GM23338 (cell line): ENCODE measurements around the gene DOCK4. TPM values are rescaled to one million over a fixed set of nuclear protein-coding genes. Genes with fewer than 3 reads are reported as not detected.

Experiments
- ATAC-seq: fragments of 200-7000 bp; cut with Tn5 transposase; 3 replicates; pipeline ENCODE4 v1.9.1; 2020
- DNase-seq: peaks from one replicate; pipeline ENCODE4 v3.0.0-alpha.2; 2015; ENCODE audit warnings: low spot score
- H2AFZ ChIP-seq: fragments of 200-600 bp; sonication (generic); 2 replicates; pipeline ENCODE4 v1.8.0; 2016; ENCODE audit warnings: antibody characterized with exemption, mild to moderate bottlenecking, moderate library complexity
- H3F3A ChIP-seq: fragments of 200-600 bp; sonication (generic); replicated peaks from 2 replicates; pipeline ENCODE4 v1.8.0; 2017; ENCODE audit warnings: antibody characterized with exemption, mixed run types, low read depth
- H3K27ac ChIP-seq: fragments of 200-600 bp; sonication (generic); 2 replicates; pipeline ENCODE4 v1.6.1; 2016; ENCODE audit warnings: low read depth
- H3K27me3 ChIP-seq: fragments of 200-600 bp; sonication (generic); 2 replicates; pipeline ENCODE4 v1.8.0; 2016; ENCODE audit warnings: mild to moderate bottlenecking, mixed run types, moderate library complexity; ENCODE audit not compliant: insufficient read depth
- H3K36me3 ChIP-seq: fragments of 200-600 bp; sonication (generic); 2 replicates; pipeline ENCODE4 v1.8.0; 2016; ENCODE audit warnings: mild to moderate bottlenecking; ENCODE audit not compliant: insufficient read depth
- H3K4me1 ChIP-seq: fragments of 200-600 bp; sonication (generic); 2 replicates; pipeline ENCODE4 v1.8.0; 2016; ENCODE audit warnings: mild to moderate bottlenecking, moderate library complexity; ENCODE audit not compliant: insufficient read depth
- H3K4me2 ChIP-seq: fragments of 200-600 bp; sonication (generic); 2 replicates; pipeline ENCODE4 v1.7.1; 2017; ENCODE audit warnings: mixed run types
- H3K4me3 ChIP-seq: fragments of 200-600 bp; sonication (generic); 2 replicates; pipeline ENCODE4 v1.6.1; 2016; ENCODE audit warnings: mixed run types
- H3K79me2 ChIP-seq: fragments of 200-600 bp; sonication (generic); replicated peaks from 2 replicates; pipeline ENCODE4 v1.8.0; 2017; ENCODE audit warnings: mild to moderate bottlenecking; ENCODE audit not compliant: insufficient read depth
- H3K9me2 ChIP-seq: fragments of 200-600 bp; sonication (generic); 2 replicates; pipeline ENCODE4 v1.8.0; 2017; ENCODE audit not compliant: insufficient read depth
- H4K20me1 ChIP-seq: fragments of 200-600 bp; sonication (generic); replicated peaks from 2 replicates; pipeline ENCODE4 v1.8.0; 2017; ENCODE audit warnings: mild to moderate bottlenecking; ENCODE audit not compliant: insufficient read depth
- H3K27ac Mint-ChIP-seq: 2 replicates; pipeline ENCODE4 v1.8.0; 2020; ENCODE audit warnings: inconsistent platforms, mild to moderate bottlenecking, moderate library complexity, mixed read lengths
- H3K27me3 Mint-ChIP-seq: 3 replicates; pipeline ENCODE4 v1.8.0; 2022; ENCODE audit warnings: low read depth, mild to moderate bottlenecking, moderate library complexity, mixed read lengths, inconsistent platforms; ENCODE audit not compliant: insufficient read depth, poor library complexity
- H3K36me3 Mint-ChIP-seq: 3 replicates; pipeline ENCODE4 v1.8.0; 2021; ENCODE audit warnings: low read depth, mild to moderate bottlenecking, inconsistent platforms, moderate library complexity, mixed read lengths
- H3K4me1 Mint-ChIP-seq: 3 replicates; pipeline ENCODE4 v1.8.0; 2020; ENCODE audit warnings: mild to moderate bottlenecking, inconsistent platforms, mixed read lengths
- H3K4me3 Mint-ChIP-seq: 3 replicates; pipeline ENCODE4 v1.8.0; 2021; ENCODE audit warnings: moderate library complexity, mild to moderate bottlenecking, inconsistent platforms, mixed read lengths
- H3K9me3 Mint-ChIP-seq: 3 replicates; pipeline ENCODE4 v1.8.0; 2020; ENCODE audit warnings: moderate library complexity, mild to moderate bottlenecking, inconsistent platforms, mixed read lengths
- CREB1 ChIP-seq: fragments of 250-450 bp; sonication (Bioruptor Pico); IDR thresholded peaks from 2 replicates; pipeline ENCODE4 v1.5.0; 2020; ENCODE audit warnings: low read depth, mild to moderate bottlenecking, moderate library complexity
- CTCF ChIP-seq, 2 experiments: fragments of 200-600 bp in 1 of 2; sonication (generic) in 1 of 2; conservative IDR thresholded peaks; 2 replicates each; pipeline versions ENCODE4 v1.5.1 to v1.6.1; 2016 to 2017; ENCODE audit warnings: antibody characterized with exemption in 2 of 2, low read depth in 2 of 2, mild to moderate bottlenecking in 2 of 2, moderate library complexity in 1 of 2
- EZH2 ChIP-seq: fragments of 200-600 bp; sonication (generic); IDR thresholded peaks from one replicate; pipeline ENCODE4 v1.8.0; 2017; ENCODE audit warnings: antibody characterized with exemption, mild to moderate bottlenecking, low read depth; ENCODE audit not compliant: unreplicated experiment
- EZH2phosphoT487 ChIP-seq: fragments of 200-600 bp; sonication (generic); IDR thresholded peaks from one replicate; pipeline ENCODE4 v1.8.1; 2018; ENCODE audit warnings: antibody characterized with exemption; ENCODE audit not compliant: unreplicated experiment
- JUNB ChIP-seq: IDR thresholded peaks from one replicate; pipeline ENCODE4 v1.6.1; 2016; ENCODE audit warnings: antibody characterized with exemption; ENCODE audit not compliant: unreplicated experiment
- NANOG ChIP-seq: IDR thresholded peaks from 2 replicates; pipeline ENCODE4 v1.6.1; 2016; ENCODE audit warnings: antibody characterized with exemption, borderline replicate concordance
- POLR2AphosphoS5 ChIP-seq: IDR thresholded peaks from 2 replicates; pipeline ENCODE4 v1.6.1; 2016; ENCODE audit warnings: antibody characterized with exemption, low read depth
- REST ChIP-seq: IDR thresholded peaks from one replicate; pipeline ENCODE4 v1.6.1; 2018; ENCODE audit warnings: antibody characterized with exemption; ENCODE audit not compliant: unreplicated experiment
- STAT1 ChIP-seq: IDR thresholded peaks from one replicate; pipeline ENCODE4 v1.6.1; 2016; ENCODE audit warnings: antibody characterized with exemption; ENCODE audit not compliant: unreplicated experiment
- ZNF114 ChIP-seq: fragments of 250-450 bp; sonication (Bioruptor Pico); IDR thresholded peaks from 2 replicates; pipeline ENCODE4 v1.5.0; 2020; ENCODE audit warnings: mild to moderate bottlenecking, moderate library complexity
- ZNF331 ChIP-seq: fragments of 250-450 bp; sonication (Bioruptor Pico); IDR thresholded peaks from 2 replicates; pipeline ENCODE4 v1.5.0; 2020; ENCODE audit warnings: low read depth, mild to moderate bottlenecking, moderate library complexity
- polyA plus RNA-seq: library from polyadenylated mRNA; unstranded; fragments of >200 nt; fragmentation: Nextera tagmentation; extraction: Ambion mirVana; gene quantifications from 2 replicates; pipeline ENCODE4 v1.2.1, GENCODE V29; 2016
- total RNA-seq: library from RNA; depleted of rRNA; stranded (reverse); fragments of >200 nt; shearing (Covaris generic); gene quantifications from 2 replicates; pipeline ENCODE4 v1.2.3, GENCODE V29; 2014
- TF ChIP-seq, protein P1 (sequence below): IDR thresholded peaks from 2 replicates; pipeline ENCODE4 v1.6.1; 2016; ENCODE audit warnings: antibody characterized with exemption
- TF ChIP-seq, protein P2 (sequence below): fragments of 250-450 bp; sonication (Bioruptor Pico); IDR thresholded peaks from 2 replicates; pipeline ENCODE4 v1.5.0; 2020; ENCODE audit warnings: mild to moderate bottlenecking, moderate library complexity

Gene DOCK4
- total and polyA plus RNA-seq, 2 experiments from 2014 or later: 6.3 to 33.8 TPM

DNA sequence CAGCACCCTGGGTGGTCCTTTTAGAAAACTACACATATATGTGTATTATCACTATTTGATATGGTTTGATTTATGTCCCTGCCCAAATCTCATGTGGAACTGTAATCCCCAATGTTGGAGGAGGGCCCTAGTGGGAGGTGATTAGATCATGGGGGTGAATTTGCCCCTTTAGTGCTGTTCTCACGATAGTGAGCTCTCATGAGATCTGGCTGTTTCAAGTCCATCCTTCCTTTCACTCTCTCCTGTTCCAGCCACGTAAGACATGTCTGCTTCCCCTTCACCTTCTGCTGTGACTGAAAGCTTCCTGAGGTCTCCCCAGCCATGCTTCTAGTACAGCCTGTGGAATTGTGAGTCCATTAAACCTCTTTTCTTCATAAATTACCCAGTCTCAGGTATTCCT lies 37.3 kb downstream of the DOCK4 start:
- H3K4me2 ChIP-seq: no peak overlapping the region
- DNase-seq: no peak
- H3K27me3 Mint-ChIP-seq: no peaks in the 10 kb centered on the region
- H3K4me1 ChIP-seq: 0 out of 2 replicates have a peak, but pooled peaks cover under 1% of the 10 kb centered on the region
- no peak overlapping the region for H3K27ac ChIP-seq
- no peak overlapping the region for H3K4me3 ChIP-seq
- H3K36me3 ChIP-seq: no peaks in the 10 kb centered on the region
- no peaks in the 10 kb centered on the region for H4K20me1 ChIP-seq
- TF ChIP-seq REST: no peak
- no peak for TF ChIP-seq EZH2phosphoT487
- TF ChIP-seq STAT1: no peak
- TF ChIP-seq ZNF331 (CRISPR knock-in tag): no peak
- TF ChIP-seq CTCF (conservative IDR thresholded peaks at IDR 0.05; ENCODE audit: low read depth in 2 of 2): no peak
- TF ChIP-seq JUNB: no peak
- TF ChIP-seq, protein P1, sequence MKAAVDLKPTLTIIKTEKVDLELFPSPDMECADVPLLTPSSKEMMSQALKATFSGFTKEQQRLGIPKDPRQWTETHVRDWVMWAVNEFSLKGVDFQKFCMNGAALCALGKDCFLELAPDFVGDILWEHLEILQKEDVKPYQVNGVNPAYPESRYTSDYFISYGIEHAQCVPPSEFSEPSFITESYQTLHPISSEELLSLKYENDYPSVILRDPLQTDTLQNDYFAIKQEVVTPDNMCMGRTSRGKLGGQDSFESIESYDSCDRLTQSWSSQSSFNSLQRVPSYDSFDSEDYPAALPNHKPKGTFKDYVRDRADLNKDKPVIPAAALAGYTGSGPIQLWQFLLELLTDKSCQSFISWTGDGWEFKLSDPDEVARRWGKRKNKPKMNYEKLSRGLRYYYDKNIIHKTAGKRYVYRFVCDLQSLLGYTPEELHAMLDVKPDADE: no peak
- no peak for TF ChIP-seq POLR2AphosphoS5
- TF ChIP-seq NANOG: no peak
- no peak for TF ChIP-seq CREB1
- no peak for TF ChIP-seq EZH2
- TF ChIP-seq ZNF114 (CRISPR knock-in tag): no peak
- TF ChIP-seq, protein P2, sequence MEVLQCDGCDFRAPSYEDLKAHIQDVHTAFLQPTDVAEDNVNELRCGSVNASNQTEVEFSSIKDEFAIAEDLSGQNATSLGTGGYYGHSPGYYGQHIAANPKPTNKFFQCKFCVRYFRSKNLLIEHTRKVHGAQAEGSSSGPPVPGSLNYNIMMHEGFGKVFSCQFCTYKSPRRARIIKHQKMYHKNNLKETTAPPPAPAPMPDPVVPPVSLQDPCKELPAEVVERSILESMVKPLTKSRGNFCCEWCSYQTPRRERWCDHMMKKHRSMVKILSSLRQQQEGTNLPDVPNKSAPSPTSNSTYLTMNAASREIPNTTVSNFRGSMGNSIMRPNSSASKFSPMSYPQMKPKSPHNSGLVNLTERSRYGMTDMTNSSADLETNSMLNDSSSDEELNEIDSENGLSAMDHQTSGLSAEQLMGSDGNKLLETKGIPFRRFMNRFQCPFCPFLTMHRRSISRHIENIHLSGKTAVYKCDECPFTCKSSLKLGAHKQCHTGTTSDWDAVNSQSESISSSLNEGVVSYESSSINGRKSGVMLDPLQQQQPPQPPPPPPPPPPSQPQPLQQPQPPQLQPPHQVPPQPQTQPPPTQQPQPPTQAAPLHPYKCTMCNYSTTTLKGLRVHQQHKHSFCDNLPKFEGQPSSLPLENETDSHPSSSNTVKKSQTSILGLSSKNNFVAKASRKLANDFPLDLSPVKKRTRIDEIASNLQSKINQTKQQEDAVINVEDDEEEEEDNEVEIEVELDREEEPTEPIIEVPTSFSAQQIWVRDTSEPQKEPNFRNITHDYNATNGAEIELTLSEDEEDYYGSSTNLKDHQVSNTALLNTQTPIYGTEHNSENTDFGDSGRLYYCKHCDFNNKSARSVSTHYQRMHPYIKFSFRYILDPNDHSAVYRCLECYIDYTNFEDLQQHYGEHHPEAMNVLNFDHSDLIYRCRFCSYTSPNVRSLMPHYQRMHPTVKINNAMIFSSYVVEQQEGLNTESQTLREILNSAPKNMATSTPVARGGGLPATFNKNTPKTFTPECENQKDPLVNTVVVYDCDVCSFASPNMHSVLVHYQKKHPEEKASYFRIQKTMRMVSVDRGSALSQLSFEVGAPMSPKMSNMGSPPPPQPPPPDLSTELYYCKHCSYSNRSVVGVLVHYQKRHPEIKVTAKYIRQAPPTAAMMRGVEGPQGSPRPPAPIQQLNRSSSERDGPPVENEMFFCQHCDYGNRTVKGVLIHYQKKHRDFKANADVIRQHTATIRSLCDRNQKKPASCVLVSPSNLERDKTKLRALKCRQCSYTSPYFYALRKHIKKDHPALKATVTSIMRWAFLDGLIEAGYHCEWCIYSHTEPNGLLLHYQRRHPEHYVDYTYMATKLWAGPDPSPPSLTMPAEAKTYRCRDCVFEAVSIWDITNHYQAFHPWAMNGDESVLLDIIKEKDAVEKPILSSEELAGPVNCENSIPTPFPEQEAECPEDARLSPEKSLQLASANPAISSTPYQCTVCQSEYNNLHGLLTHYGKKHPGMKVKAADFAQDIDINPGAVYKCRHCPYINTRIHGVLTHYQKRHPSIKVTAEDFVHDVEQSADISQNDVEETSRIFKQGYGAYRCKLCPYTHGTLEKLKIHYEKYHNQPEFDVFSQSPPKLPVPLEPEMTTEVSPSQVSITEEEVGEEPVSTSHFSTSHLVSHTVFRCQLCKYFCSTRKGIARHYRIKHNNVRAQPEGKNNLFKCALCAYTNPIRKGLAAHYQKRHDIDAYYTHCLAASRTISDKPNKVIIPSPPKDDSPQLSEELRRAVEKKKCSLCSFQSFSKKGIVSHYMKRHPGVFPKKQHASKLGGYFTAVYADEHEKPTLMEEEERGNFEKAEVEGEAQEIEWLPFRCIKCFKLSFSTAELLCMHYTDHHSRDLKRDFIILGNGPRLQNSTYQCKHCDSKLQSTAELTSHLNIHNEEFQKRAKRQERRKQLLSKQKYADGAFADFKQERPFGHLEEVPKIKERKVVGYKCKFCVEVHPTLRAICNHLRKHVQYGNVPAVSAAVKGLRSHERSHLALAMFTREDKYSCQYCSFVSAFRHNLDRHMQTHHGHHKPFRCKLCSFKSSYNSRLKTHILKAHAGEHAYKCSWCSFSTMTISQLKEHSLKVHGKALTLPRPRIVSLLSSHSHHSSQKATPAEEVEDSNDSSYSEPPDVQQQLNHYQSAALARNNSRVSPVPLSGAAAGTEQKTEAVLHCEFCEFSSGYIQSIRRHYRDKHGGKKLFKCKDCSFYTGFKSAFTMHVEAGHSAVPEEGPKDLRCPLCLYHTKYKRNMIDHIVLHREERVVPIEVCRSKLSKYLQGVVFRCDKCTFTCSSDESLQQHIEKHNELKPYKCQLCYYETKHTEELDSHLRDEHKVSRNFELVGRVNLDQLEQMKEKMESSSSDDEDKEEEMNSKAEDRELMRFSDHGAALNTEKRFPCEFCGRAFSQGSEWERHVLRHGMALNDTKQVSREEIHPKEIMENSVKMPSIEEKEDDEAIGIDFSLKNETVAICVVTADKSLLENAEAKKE (CRISPR knock-in tag): no peak
- no peaks in the 10 kb centered on the region for H3K9me3 Mint-ChIP-seq
- peaks cover 79% of the 10 kb centered on the region for H3K79me2 ChIP-seq
- H3K27ac Mint-ChIP-seq: no peak overlapping the region
- H3K4me1 Mint-ChIP-seq: peaks cover 41% of the 10 kb centered on the region
- H3F3A ChIP-seq: no peaks in the 10 kb centered on the region
- H3K4me3 Mint-ChIP-seq: no peak overlapping the region
- H2AFZ ChIP-seq: no peak overlapping the region
- ATAC-seq: no peak
- H3K27me3 ChIP-seq: no peaks in the 10 kb centered on the region
- peaks cover 5% of the 10 kb centered on the region; the same call in 1 of the 3 replicates for H3K36me3 Mint-ChIP-seq
- H3K9me2 ChIP-seq: no peaks in the 10 kb centered on the region
